Mesenchymal stem cell (in vitro differentiated cells and primary cell): Measurements from ENCODE around the gene DOLPP1.

ENCODE experiments used
- DNase-seq: peaks from one replicate; pipeline ENCODE4 v3.0.0-alpha.2; 2013
- H2AFZ ChIP-seq: one replicate; pipeline ENCODE4 v1.6.1; 2013; ENCODE audit warnings: low read depth, mild to moderate bottlenecking, control low read depth, inconsistent platforms, low read length, moderate library complexity
- H2AK5ac ChIP-seq: 2 replicates; pipeline ENCODE4 v1.6.1; 2013; ENCODE audit warnings: low read length, moderate library complexity, mild to moderate bottlenecking, inconsistent platforms; ENCODE audit not compliant: severe bottlenecking
- H2BK120ac ChIP-seq: one replicate; pipeline ENCODE4 v1.6.1; 2013; ENCODE audit warnings: low read depth, mild to moderate bottlenecking, inconsistent platforms, low read length, moderate library complexity
- H2BK12ac ChIP-seq, 2 experiments: one replicate each; pipeline ENCODE4 v1.6.1; 2013; ENCODE audit warnings: inconsistent platforms in 2 of 2, low read length in 2 of 2, mild to moderate bottlenecking in 2 of 2, moderate library complexity in 2 of 2, control low read depth in 1 of 2
- H2BK15ac ChIP-seq: one replicate; pipeline ENCODE4 v1.6.1; 2013; ENCODE audit warnings: mild to moderate bottlenecking, low read depth, inconsistent platforms; ENCODE audit not compliant: poor library complexity, severe bottlenecking
- H2BK5ac ChIP-seq: 2 replicates; pipeline ENCODE4 v1.6.1; 2013; ENCODE audit warnings: low read depth, mild to moderate bottlenecking, low read length, control low read depth, inconsistent platforms; ENCODE audit not compliant: poor library complexity, severe bottlenecking
- H3K14ac ChIP-seq, 2 experiments: one replicate each; pipeline ENCODE4 v1.6.1; 2013; ENCODE audit warnings: inconsistent platforms in 2 of 2, low read length in 2 of 2, control low read depth in 1 of 2, mild to moderate bottlenecking in 1 of 2, moderate library complexity in 1 of 2
- H3K18ac ChIP-seq, 2 experiments: one replicate each; pipeline ENCODE4 v1.6.1; 2013; ENCODE audit warnings: inconsistent platforms in 2 of 2, low read length in 2 of 2, control low read depth in 1 of 2, low read depth in 1 of 2, mild to moderate bottlenecking in 1 of 2
- H3K23ac ChIP-seq, 2 experiments: one replicate each; pipeline ENCODE4 v1.6.1; 2013; ENCODE audit warnings: inconsistent platforms in 2 of 2, low read length in 2 of 2, mild to moderate bottlenecking in 2 of 2, moderate library complexity in 2 of 2, control low read depth in 1 of 2
- H3K27ac ChIP-seq: 2 replicates; pipeline ENCODE4 v1.5.1; 2013; ENCODE audit warnings: mild to moderate bottlenecking, moderate library complexity, low read length, control low read depth, inconsistent platforms; ENCODE audit not compliant: poor library complexity, severe bottlenecking
- H3K27me3 ChIP-seq, 2 experiments: 2 replicates each; pipeline versions ENCODE4 v1.6.1 to v1.7.0; 2013; ENCODE audit warnings: low read length in 2 of 2, mild to moderate bottlenecking in 2 of 2, moderate library complexity in 2 of 2, control low read depth in 1 of 2, inconsistent platforms in 1 of 2; ENCODE audit not compliant: control insufficient read depth in 1 of 2, insufficient read depth in 1 of 2
- H3K36me3 ChIP-seq, 2 experiments: 2 replicates each; pipeline versions ENCODE4 v1.6.1 to v1.7.0; 2013; ENCODE audit warnings: low read length in 2 of 2, control low read depth in 1 of 2, inconsistent platforms in 1 of 2, low read depth in 1 of 2, mild to moderate bottlenecking in 1 of 2; ENCODE audit not compliant: insufficient read depth in 2 of 2, control insufficient read depth in 1 of 2
- H3K4ac ChIP-seq, 2 experiments: one replicate each; pipeline ENCODE4 v1.6.1; 2013; ENCODE audit warnings: inconsistent platforms in 2 of 2, low read length in 2 of 2, mild to moderate bottlenecking in 2 of 2, moderate library complexity in 2 of 2, control low read depth in 1 of 2, low read depth in 1 of 2
- H3K4me1 ChIP-seq: 2 replicates; pipeline ENCODE4 v1.6.1; 2013; ENCODE audit warnings: low read depth, low read length, control low read depth; ENCODE audit not compliant: control insufficient read depth, insufficient read depth
- H3K4me2 ChIP-seq: 2 replicates; pipeline ENCODE4 v1.6.1; 2013; ENCODE audit warnings: low read length, mild to moderate bottlenecking, inconsistent platforms; ENCODE audit not compliant: poor library complexity, severe bottlenecking
- H3K4me3 ChIP-seq, 2 experiments: 2 replicates each; pipeline versions ENCODE4 v1.5.1 to v1.7.0; 2013; ENCODE audit warnings: low read length in 2 of 2, mild to moderate bottlenecking in 2 of 2, control low read depth in 1 of 2, low read depth in 1 of 2; ENCODE audit not compliant: insufficient read depth in 1 of 2
- H3K79me1 ChIP-seq: replicated peaks from 2 replicates; pipeline ENCODE4 v1.6.1; 2013; ENCODE audit warnings: mild to moderate bottlenecking, control low read depth, low read length, inconsistent platforms; ENCODE audit not compliant: poor library complexity, severe bottlenecking
- H3K9ac ChIP-seq: 2 replicates; pipeline ENCODE4 v1.7.0; 2013; ENCODE audit warnings: mild to moderate bottlenecking, low read length, moderate library complexity
- H3K9me3 ChIP-seq: 2 replicates; pipeline ENCODE4 v1.7.0; 2013; ENCODE audit warnings: mild to moderate bottlenecking, low read length; ENCODE audit not compliant: control insufficient read depth
- H4K8ac ChIP-seq: one replicate; pipeline ENCODE4 v1.6.1; 2013; ENCODE audit warnings: inconsistent platforms, mild to moderate bottlenecking, low read length, moderate library complexity
- H4K91ac ChIP-seq: one replicate; pipeline ENCODE4 v1.6.1; 2013; ENCODE audit warnings: mild to moderate bottlenecking, low read length, inconsistent platforms
- WGBS: methylation state at CpG from one replicate; pipeline ENCODE4 v1.1.7; 2013; ENCODE audit warnings: mixed read lengths; 5-methylcytosine and 5-hydroxymethylcytosine counted together

DOLPP1 gene

GRCh38 chr9:129095170-129095667 is 14.3 kb downstream of the DOLPP1 start:
- Histone ChIP-seq H3K27me3 (no peaks in the 10 kb centered on the region), H2AK5ac (no peak overlapping the region), H3K9me3 (no peaks in the 10 kb centered on the region), H3K23ac (no peak overlapping the region), H3K27ac (no peak overlapping the region), H2BK5ac (no peak overlapping the region), H4K91ac (no peak overlapping the region), H3K9ac (no peak overlapping the region), H3K4me3 (no peak overlapping the region), H3K4me1 (peaks cover 6% of the 10 kb centered on the region), H3K79me1 (no peaks in the 10 kb centered on the region), H3K14ac (no peak overlapping the region), H3K36me3 (peaks cover 41 to 51% of the 10 kb centered on the region in 2 experiments), H3K18ac (no peak overlapping the region), H2BK15ac (no peak overlapping the region), H2BK12ac (no peak overlapping the region), H3K4me2 (no peak overlapping the region), H3K4ac (no peak overlapping the region), H2AFZ (no peak overlapping the region), H2BK120ac (no peak overlapping the region), H4K8ac (no peak overlapping the region)
- DNase-seq, result no peak
- WGBS, result 96% methylated on average over 21 of the region's 21 CpGs

GRCh38 chr9:129095908-129096307 is 15.0 kb downstream of the DOLPP1 start:
- Histone ChIP-seq H3K4ac (no peak overlapping the region), H3K9ac (no peak overlapping the region), H3K4me1 (peaks cover 6% of the 10 kb centered on the region), H3K4me3 (no peak overlapping the region), H3K4me2 (no peak overlapping the region), H3K9me3 (no peaks in the 10 kb centered on the region), H2BK12ac (no peak overlapping the region), H3K36me3 (peaks cover 40 to 57% of the 10 kb centered on the region in 2 experiments), H3K27ac (no peak overlapping the region), H2BK5ac (no peak overlapping the region), H4K8ac (no peak overlapping the region), H3K14ac (no peak overlapping the region), H2BK15ac (no peak overlapping the region), H2AFZ (no peak overlapping the region), H2BK120ac (no peak overlapping the region), H3K79me1 (no peaks in the 10 kb centered on the region), H4K91ac (no peak overlapping the region), H3K18ac (no peak overlapping the region), H2AK5ac (no peak overlapping the region), H3K23ac (no peak overlapping the region), H3K27me3 (no peaks in the 10 kb centered on the region)
- no peak for DNase-seq
- 94% methylated on average over 12 of the region's 12 CpGs for WGBS

GRCh38 chr9:129097671-129098306 is 16.9 kb downstream of the DOLPP1 start:
- WGBS, result 91% methylated on average over 16 of the region's 16 CpGs
- Histone ChIP-seq H4K91ac (no peak overlapping the region), H3K23ac (no peak overlapping the region), H3K4me3 (no peak overlapping the region), H3K14ac (no peak overlapping the region), H2AFZ (no peak overlapping the region), H3K9me3 (no peaks in the 10 kb centered on the region), H2BK15ac (no peak overlapping the region), H2BK120ac (no peak overlapping the region), H3K36me3 (peaks cover 50 to 74% of the 10 kb centered on the region in 2 experiments), H3K4me2 (no peak overlapping the region), H3K4me1 (peaks cover 6% of the 10 kb centered on the region), H2BK5ac (no peak overlapping the region), H2AK5ac (no peak overlapping the region), H3K4ac (no peak overlapping the region), H3K27ac (no peak overlapping the region), H3K27me3 (no peaks in the 10 kb centered on the region), H2BK12ac (no peak overlapping the region), H4K8ac (no peak overlapping the region), H3K9ac (no peak overlapping the region), H3K18ac (no peak overlapping the region), H3K79me1 (no peaks in the 10 kb centered on the region)
- no peak for DNase-seq

- no peak overlapping the region for H3K4me3 ChIP-seq
- H3K27ac ChIP-seq, result no peak overlapping the region
- H2BK5ac ChIP-seq, result no peak overlapping the region
- H2AK5ac ChIP-seq, result no peak overlapping the region
- H3K14ac ChIP-seq, result no peak overlapping the region
- H3K27me3 ChIP-seq, result no peaks in the 10 kb centered on the region
- DNase-seq, result no peak
- no peak overlapping the region for H4K91ac ChIP-seq
- H3K4ac ChIP-seq, result no peak overlapping the region
- H3K18ac ChIP-seq, result no peak overlapping the region
- peaks cover 8% of the 10 kb centered on the region for H3K4me1 ChIP-seq
- peaks cover 50 to 74% of the 10 kb centered on the region in 2 experiments for H3K36me3 ChIP-seq
- H2BK12ac ChIP-seq, result no peak overlapping the region
- no peak overlapping the region for H2BK15ac ChIP-seq
- WGBS, result 92% methylated on average over 10 of the region's 11 CpGs
- no peaks in the 10 kb centered on the region for H3K9me3 ChIP-seq
- H3K79me1 ChIP-seq, result no peaks in the 10 kb centered on the region
- H2AFZ ChIP-seq, result no peak overlapping the region
- no peak overlapping the region for H3K23ac ChIP-seq
- no peak overlapping the region for H3K4me2 ChIP-seq
- no peak overlapping the region for H3K9ac ChIP-seq
- no peak overlapping the region for H4K8ac ChIP-seq
- no peak overlapping the region for H2BK120ac ChIP-seq
Observed at GRCh38 chr9:129098328-129098727, 17.4 kb downstream of the DOLPP1 start.
